H1 (cell line): ENCODE data around the gene ABCD1. TPM values are rescaled to one million over a fixed set of nuclear protein-coding genes. Genes with fewer than 3 reads are reported as not detected.

ENCODE experiments used
- CTCF ChIA-PET: fragments of 300-600 bp; sonication (Branson Sonifier 250); formaldehyde crosslinking; loops from one replicate; lab custom pipeline; 2021; ENCODE audit not compliant: partially characterized antibody; lab: Charles Lee
- POLR2A ChIA-PET: fragments of 300-600 bp; sonication (Branson Sonifier 250); formaldehyde crosslinking; loops from one replicate; lab custom pipeline; 2021; ENCODE audit warnings: inconsistent platforms; ENCODE audit not compliant: partially characterized antibody; lab: Charles Lee
- DNase-seq, 2 experiments: peaks; one replicate each; pipeline versions ENCODE4 v3.0.0 to v3.0.0-alpha.2; 2010 to 2022; ENCODE audit warnings: low spot score in 2 of 2, low read depth in 1 of 2, mixed read lengths in 1 of 2
- FAIRE-seq: peaks from 2 replicates; lab custom pipeline; 2011; peaks lifted over from hg19 to GRCh38; lab: Jason Lieb, UNC
- H2AFZ ChIP-seq: 2 replicates; pipeline ENCODE4 v1.8.1; 2012; ENCODE audit warnings: low read length, inconsistent platforms
- H2AK5ac ChIP-seq: 2 replicates; pipeline ENCODE4 v1.6.1; 2013; ENCODE audit warnings: low read depth, low read length
- H2BK120ac ChIP-seq: replicated peaks from 2 replicates; pipeline ENCODE3; 2013; ENCODE audit warnings: low read depth, low read length, inconsistent platforms
- H2BK12ac ChIP-seq: 2 replicates; pipeline ENCODE4 v1.6.1; 2013; ENCODE audit warnings: low read depth, low read length
- H2BK15ac ChIP-seq: 2 replicates; pipeline ENCODE4 v1.6.1; 2013; ENCODE audit warnings: low read length
- H2BK20ac ChIP-seq: 2 replicates; pipeline ENCODE4 v1.6.1; 2013; ENCODE audit warnings: low read length
- H2BK5ac ChIP-seq: 2 replicates; pipeline ENCODE4 v1.6.1; 2013; ENCODE audit warnings: low read depth, low read length
- H3K14ac ChIP-seq: 2 replicates; pipeline ENCODE4 v1.6.1; 2013; ENCODE audit warnings: inconsistent platforms; ENCODE audit not compliant: insufficient read length
- H3K18ac ChIP-seq: 2 replicates; pipeline ENCODE4 v1.6.1; 2013; ENCODE audit warnings: low read length; ENCODE audit errors: extremely low read depth
- H3K23ac ChIP-seq: 2 replicates; pipeline ENCODE4 v1.6.1; 2013; ENCODE audit warnings: inconsistent platforms; ENCODE audit not compliant: insufficient read length
- H3K23me2 ChIP-seq: 2 replicates; pipeline ENCODE4 v1.6.1; 2013; ENCODE audit warnings: low read depth, low read length
- H3K27ac ChIP-seq: 2 replicates; pipeline ENCODE4 v1.6.1; 2011; ENCODE audit warnings: low read depth, low read length, inconsistent platforms
- H3K27me3 ChIP-seq, 4 experiments: replicated peaks in 1 of 4; 1 replicate in 1 of 4; 2 replicates in 3 of 4; pipeline versions ENCODE4 v1.6.1 to v1.8.1; 2011 to 2013; ENCODE audit warnings: low read length in 3 of 4, mild to moderate bottlenecking in 3 of 4, inconsistent platforms in 2 of 4, mixed read lengths in 2 of 4, moderate library complexity in 1 of 4; ENCODE audit not compliant: control insufficient read depth in 3 of 4, insufficient read depth in 3 of 4; ENCODE audit errors: extremely low read depth in 1 of 4
- H3K36me3 ChIP-seq, 4 experiments: 2 replicates each; pipeline versions ENCODE4 v1.6.1 to v1.8.1; 2011 to 2013; ENCODE audit warnings: mild to moderate bottlenecking in 4 of 4, low read length in 3 of 4, moderate library complexity in 2 of 4, control low read depth in 1 of 4, inconsistent platforms in 1 of 4; ENCODE audit not compliant: insufficient read depth in 4 of 4, control insufficient read depth in 2 of 4
- H3K4ac ChIP-seq: replicated peaks from 2 replicates; pipeline ENCODE3; 2013; ENCODE audit warnings: low read length, low read depth, mixed read lengths, inconsistent platforms; ENCODE audit not compliant: insufficient read length
- H3K4me1 ChIP-seq, 4 experiments: replicated peaks in 1 of 4; 1 replicate in 1 of 4; 2 replicates in 3 of 4; pipeline versions ENCODE4 v1.6.1 to v1.8.1; 2011 to 2013; ENCODE audit warnings: low read length in 3 of 4, inconsistent platforms in 2 of 4, mixed read lengths in 1 of 4; ENCODE audit not compliant: insufficient read depth in 4 of 4, control insufficient read depth in 3 of 4
- H3K4me2 ChIP-seq, 2 experiments: 2 replicates each; pipeline versions ENCODE4 v1.6.1 to v1.8.1; 2011 to 2013; ENCODE audit warnings: low read depth in 2 of 2, low read length in 2 of 2, control low read depth in 1 of 2, inconsistent platforms in 1 of 2, mild to moderate bottlenecking in 1 of 2; ENCODE audit not compliant: insufficient read depth in 1 of 2
- H3K4me3 ChIP-seq, 4 experiments: fragments of 200-600, 300-600 bp in 1 of 4; sonication (generic), shearing (Covaris generic), sonication (Bioruptor Twin) in 1 of 4; 2 replicates each; pipeline versions ENCODE4 v1.5.1 to v1.8.1; 2011 to 2016; ENCODE audit warnings: low read length in 4 of 4, low read depth in 3 of 4, control low read depth in 2 of 4, inconsistent platforms in 2 of 4, mild to moderate bottlenecking in 2 of 4, mixed read lengths in 1 of 4, moderate library complexity in 1 of 4; ENCODE audit not compliant: insufficient read depth in 2 of 4; ENCODE audit errors: extremely low read depth in 1 of 4
- H3K56ac ChIP-seq: replicated peaks from 2 replicates; pipeline ENCODE3; 2013; ENCODE audit warnings: low read depth, mild to moderate bottlenecking, mixed read lengths, low read length, inconsistent platforms; ENCODE audit not compliant: insufficient read length
- H3K79me1 ChIP-seq: 2 replicates; pipeline ENCODE4 v1.6.1; 2013; ENCODE audit warnings: low read depth, low read length, control low read depth
- H3K79me2 ChIP-seq, 2 experiments: 2 replicates each; pipeline versions ENCODE4 v1.6.1 to v1.8.1; 2012 to 2013; ENCODE audit warnings: low read length in 2 of 2, mild to moderate bottlenecking in 2 of 2, inconsistent platforms in 1 of 2; ENCODE audit not compliant: insufficient read depth in 2 of 2, control insufficient read depth in 1 of 2
- H3K9ac ChIP-seq, 4 experiments: replicated peaks in 1 of 4; 1 replicate in 1 of 4; 2 replicates in 3 of 4; pipeline versions ENCODE4 v1.6.1 to v1.8.1; 2011 to 2013; ENCODE audit warnings: low read depth in 3 of 4, low read length in 3 of 4, control low read depth in 2 of 4, mild to moderate bottlenecking in 2 of 4, moderate library complexity in 2 of 4, inconsistent platforms in 1 of 4; ENCODE audit errors: extremely low read depth in 1 of 4
- H3K9me3 ChIP-seq, 2 experiments: 2 replicates each; pipeline versions ENCODE4 v1.6.1 to v1.8.1; 2012 to 2013; ENCODE audit warnings: mild to moderate bottlenecking in 2 of 2, moderate library complexity in 2 of 2, control low read depth in 1 of 2, inconsistent platforms in 1 of 2, low read depth in 1 of 2, low read length in 1 of 2, mixed read lengths in 1 of 2; ENCODE audit not compliant: insufficient read depth in 2 of 2
- H4K20me1 ChIP-seq, 2 experiments: replicated peaks in 1 of 2; 2 replicates each; pipeline versions ENCODE3 to v1.8.1; 2011 to 2013; ENCODE audit warnings: inconsistent platforms in 2 of 2, low read length in 2 of 2, mild to moderate bottlenecking in 1 of 2; ENCODE audit not compliant: insufficient read depth in 2 of 2, control insufficient read depth in 1 of 2
- H4K5ac ChIP-seq: 2 replicates; pipeline ENCODE4 v1.6.1; 2013; ENCODE audit warnings: low read length, low read depth, mixed read lengths, inconsistent platforms; ENCODE audit not compliant: insufficient read length
- H4K8ac ChIP-seq: 2 replicates; pipeline ENCODE4 v1.8.0; 2013; ENCODE audit warnings: mild to moderate bottlenecking, moderate library complexity, low read length, inconsistent platforms; ENCODE audit not compliant: insufficient read depth; ENCODE audit errors: extremely low read depth
- H4K91ac ChIP-seq: replicated peaks from 2 replicates; pipeline ENCODE3; 2013; ENCODE audit warnings: low read length, mixed read lengths, inconsistent platforms; ENCODE audit not compliant: insufficient read length
- WGBS, 2 experiments: shearing (Covaris generic) in 1 of 2; methylation state at CpG; one replicate each; pipeline versions ENCODE4 v1.1.6 to v1.1.7; 2013 to 2015; ENCODE audit warnings: low lambda C conversion rate in 2 of 2, mixed read lengths in 2 of 2, inconsistent platforms in 1 of 2, low coverage in 1 of 2, missing lambda C conversion rate in 1 of 2; ENCODE audit not compliant: insufficient replicate concordance in 2 of 2, insufficient coverage in 1 of 2, insufficient read length in 1 of 2; ENCODE audit errors: extremely low coverage in 1 of 2, missing lambda C conversion rate in 1 of 2; 5-methylcytosine and 5-hydroxymethylcytosine counted together
- polyA plus RNA-seq, 7 experiments: library from polyadenylated mRNA; depleted of rRNA in 3 of 7; stranded (reverse) in 5 of 7; unstranded in 2 of 7; fragments of >200 nt in 5 of 7; fragments of 200-250 nt in 2 of 7; gene quantifications; 1 replicate in 5 of 7; 2 replicates in 1 of 7; 4 replicates in 1 of 7; pipeline versions ENCODE4 v1.2.1 to v1.2.3, GENCODE V29; 2011 to 2013; ENCODE audit warnings: missing spikeins in 2 of 7, mixed read lengths in 2 of 7
- total RNA-seq: library from RNA; stranded (reverse); fragmentation: NEBNext Ultra II Directional; extraction: Animal tissue kit (Norgen Biotek cat#: 25700); gene quantifications from 2 replicates; pipeline ENCODE4 v1.2.1, GENCODE V29; 2021

Gene ABCD1
- total and polyA plus RNA-seq, 2 of the 8 experiments (the other 6 are each of a cell fraction or from before 2014, with no cell fraction given) = 3.1 to 6.6 TPM

DNA sequence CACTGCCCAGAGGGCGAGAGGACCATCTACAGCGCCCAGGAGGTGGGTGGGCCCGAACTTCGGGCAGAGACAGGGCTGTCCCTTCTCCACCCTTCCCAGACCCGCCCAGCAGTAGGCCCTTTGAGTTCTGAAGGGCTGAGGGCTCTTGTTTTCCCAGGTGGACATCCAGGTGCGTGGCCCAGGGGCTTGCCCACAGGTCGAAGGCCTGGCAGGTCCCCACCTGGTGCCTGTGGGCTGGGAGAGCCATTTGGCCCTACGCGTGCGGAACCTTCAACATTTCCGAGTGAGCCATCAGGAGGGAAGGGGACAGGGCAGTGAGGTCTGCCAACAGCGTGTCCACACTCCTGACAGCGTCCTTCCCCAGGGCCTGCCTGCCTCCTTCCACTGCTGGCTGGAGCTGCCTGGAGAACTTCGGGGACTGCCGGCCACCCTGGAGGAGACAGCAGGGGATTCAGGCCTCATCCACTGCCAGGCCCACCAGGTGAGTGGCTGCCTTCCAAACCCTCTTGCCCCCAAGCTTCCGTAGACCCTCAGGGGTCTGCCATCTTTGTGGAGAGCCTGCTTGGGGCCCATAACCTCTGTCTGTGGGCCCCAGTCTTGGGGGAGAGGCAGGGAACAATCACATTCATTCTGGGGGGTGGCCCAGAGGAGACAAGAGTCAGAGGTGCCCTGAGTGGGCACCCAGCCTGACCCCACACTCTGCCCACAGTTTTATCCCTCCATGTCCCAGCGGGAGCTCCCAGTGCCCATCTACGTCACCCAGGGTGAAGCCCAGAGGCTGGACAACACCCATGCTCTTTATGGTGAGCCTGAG, 46.2 kb downstream of the ABCD1 start:
- CTCF ChIA-PET = interaction anchor here (1.4 to 1.7 kb wide), 2 partner anchors 10 to 14 kb away, joined by 3 to 4 read pairs; partner anchors contain the start of gene SRPK3
- Histone ChIP-seq H3K23me2 (no peaks in the 10 kb centered on the region), H2BK5ac (no peak overlapping the region)

More for the DNA sequence above, 46.2 kb downstream of the ABCD1 start:
- FAIRE-seq (no peak), DNase-seq (no peak)
- H2BK20ac ChIP-seq = no peak overlapping the region
- H2BK12ac ChIP-seq = no peak overlapping the region
- no peak overlapping the region for H3K4me2 ChIP-seq
- no peak overlapping the region for H3K9ac ChIP-seq
- no peak overlapping the region for H3K56ac ChIP-seq
- H3K27ac ChIP-seq = no peak overlapping the region
- H3K9me3 ChIP-seq = no peaks in the 10 kb centered on the region
- no peak overlapping the region for H3K14ac ChIP-seq
- H2AFZ ChIP-seq = no peak overlapping the region
- no peak overlapping the region for H2AK5ac ChIP-seq
- H3K18ac ChIP-seq = no peak overlapping the region
- H3K79me2 ChIP-seq = no peaks in the 10 kb centered on the region
- H3K79me1 ChIP-seq = no peaks in the 10 kb centered on the region
- H4K5ac ChIP-seq = no peak overlapping the region
- no peaks in the 10 kb centered on the region for H3K36me3 ChIP-seq
- no peaks in the 10 kb centered on the region for H4K20me1 ChIP-seq
- H4K91ac ChIP-seq = no peak overlapping the region
- no peak overlapping the region for H2BK15ac ChIP-seq
- WGBS, 2 experiments = 100% methylated on average over 4 of the region's 18 CpGs; no CpG with 5 or more reads in 1 of the 2 experiments
- no peak overlapping the region for H4K8ac ChIP-seq
- H3K4me3 ChIP-seq = no peak overlapping the region
- peaks cover 0 to 4% (median 2%) of the 10 kb centered on the region in 4 experiments; a peak in 3 of 7 replicates for H3K4me1 ChIP-seq
- POLR2A ChIA-PET = interaction anchor here (1.0 to 1.1 kb wide), 2 partner anchors 22 to 164 kb away, joined by 3 read pairs; partner anchors contain the start of gene NAA10
- H3K27me3 ChIP-seq = no peaks in the 10 kb centered on the region
- H3K23ac ChIP-seq = no peak overlapping the region
- H3K4ac ChIP-seq = no peak overlapping the region
- no peak overlapping the region for H2BK120ac ChIP-seq
